Measurements from ENCODE around the gene CBX8. TPM values are rescaled to one million over a fixed set of nuclear protein-coding genes. Genes with fewer than 3 reads are reported as not detected.

Gene CBX8
- total and polyA plus RNA-seq, 2 of the 13 experiments (the other 11 are each of a cell fraction or from before 2014, with no cell fraction given): 0.34 to 12.6 TPM

DNA sequence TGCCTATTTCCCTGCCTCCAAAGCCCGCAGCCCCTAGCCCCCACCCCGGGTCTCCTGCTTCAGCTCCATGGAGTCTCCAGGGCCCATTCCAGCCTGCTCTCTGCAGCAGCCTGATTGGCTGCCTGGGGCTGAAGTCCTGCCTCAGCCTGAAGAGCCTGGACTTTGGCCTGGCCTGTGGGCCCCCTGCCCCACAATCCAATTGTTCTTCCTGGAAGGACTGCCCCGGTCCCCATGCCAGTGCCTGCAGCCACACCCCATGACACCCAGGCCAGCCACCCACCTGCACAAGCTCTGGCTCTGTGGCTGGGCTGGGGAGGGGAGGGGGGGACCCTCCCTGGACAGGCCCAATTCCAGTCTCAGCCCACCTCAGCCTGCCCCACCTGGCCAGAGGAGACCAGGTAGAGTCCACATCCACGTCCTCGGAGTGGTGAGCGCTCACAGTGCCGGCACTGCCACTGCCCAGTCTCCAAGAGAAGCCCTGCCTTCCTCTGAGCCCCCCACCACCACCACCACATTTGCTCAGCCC, 53.9 kb downstream of the CBX8 start (continued):
- TF ChIP-seq ZNF737 (CRISPR knock-in tag; IDR thresholded peaks at IDR 0.05; ENCODE audit: borderline replicate concordance) (no peak), ZNF557 (CRISPR knock-in tag; IDR thresholded peaks at IDR 0.05) (no peak), NR0B2 (CRISPR knock-in tag; IDR thresholded peaks at IDR 0.05) (no peak), ISL2 (CRISPR knock-in tag; IDR thresholded peaks at IDR 0.05) (peak; percentile 66), FOXK2 (IDR thresholded peaks at IDR 0.05) (no peak), ZNF121 (CRISPR knock-in tag; IDR thresholded peaks at IDR 0.05) (no peak), ZNF678 (CRISPR knock-in tag; IDR thresholded peaks at IDR 0.05) (no peak), TBP (CRISPR knock-in tag; IDR thresholded peaks at IDR 0.05) (no peak), ZNF841 (CRISPR knock-in tag; IDR thresholded peaks at IDR 0.05; ENCODE audit: borderline replicate concordance) (no peak), ZNF607 (CRISPR knock-in tag; IDR thresholded peaks at IDR 0.05; ENCODE audit: borderline replicate concordance) (no peak; the same call in 1 of the 2 replicates), SSRP1 (CRISPR knock-in tag; IDR thresholded peaks at IDR 0.05) (peak; percentile 89), ZNF280B (CRISPR knock-in tag; IDR thresholded peaks at IDR 0.05; ENCODE audit: borderline replicate concordance) (peak; percentile 81; the same call in 1 of the 2 replicates), DZIP1 (CRISPR knock-in tag; IDR thresholded peaks at IDR 0.05) (no peak), RORA (CRISPR knock-in tag; IDR thresholded peaks at IDR 0.05) (no peak), HMG20A (CRISPR knock-in tag; IDR thresholded peaks at IDR 0.05; ENCODE audit: borderline replicate concordance) (peak; percentile 69; the same call in 1 of the 2 replicates), RFX3 (CRISPR knock-in tag; IDR thresholded peaks at IDR 0.05) (no peak), ZSCAN5A (CRISPR knock-in tag; IDR thresholded peaks at IDR 0.05; ENCODE audit: borderline replicate concordance) (no peak), ZNF567 (CRISPR knock-in tag; IDR thresholded peaks at IDR 0.05; ENCODE audit: borderline replicate concordance) (no peak)
- TF ChIP-seq, protein P1, sequence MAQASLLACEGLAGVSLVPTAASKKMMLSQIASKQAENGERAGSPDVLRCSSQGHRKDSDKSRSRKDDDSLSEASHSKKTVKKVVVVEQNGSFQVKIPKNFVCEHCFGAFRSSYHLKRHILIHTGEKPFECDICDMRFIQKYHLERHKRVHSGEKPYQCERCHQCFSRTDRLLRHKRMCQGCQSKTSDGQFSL (CRISPR knock-in tag; IDR thresholded peaks at IDR 0.05): no peak
- TF ChIP-seq, protein P2, sequence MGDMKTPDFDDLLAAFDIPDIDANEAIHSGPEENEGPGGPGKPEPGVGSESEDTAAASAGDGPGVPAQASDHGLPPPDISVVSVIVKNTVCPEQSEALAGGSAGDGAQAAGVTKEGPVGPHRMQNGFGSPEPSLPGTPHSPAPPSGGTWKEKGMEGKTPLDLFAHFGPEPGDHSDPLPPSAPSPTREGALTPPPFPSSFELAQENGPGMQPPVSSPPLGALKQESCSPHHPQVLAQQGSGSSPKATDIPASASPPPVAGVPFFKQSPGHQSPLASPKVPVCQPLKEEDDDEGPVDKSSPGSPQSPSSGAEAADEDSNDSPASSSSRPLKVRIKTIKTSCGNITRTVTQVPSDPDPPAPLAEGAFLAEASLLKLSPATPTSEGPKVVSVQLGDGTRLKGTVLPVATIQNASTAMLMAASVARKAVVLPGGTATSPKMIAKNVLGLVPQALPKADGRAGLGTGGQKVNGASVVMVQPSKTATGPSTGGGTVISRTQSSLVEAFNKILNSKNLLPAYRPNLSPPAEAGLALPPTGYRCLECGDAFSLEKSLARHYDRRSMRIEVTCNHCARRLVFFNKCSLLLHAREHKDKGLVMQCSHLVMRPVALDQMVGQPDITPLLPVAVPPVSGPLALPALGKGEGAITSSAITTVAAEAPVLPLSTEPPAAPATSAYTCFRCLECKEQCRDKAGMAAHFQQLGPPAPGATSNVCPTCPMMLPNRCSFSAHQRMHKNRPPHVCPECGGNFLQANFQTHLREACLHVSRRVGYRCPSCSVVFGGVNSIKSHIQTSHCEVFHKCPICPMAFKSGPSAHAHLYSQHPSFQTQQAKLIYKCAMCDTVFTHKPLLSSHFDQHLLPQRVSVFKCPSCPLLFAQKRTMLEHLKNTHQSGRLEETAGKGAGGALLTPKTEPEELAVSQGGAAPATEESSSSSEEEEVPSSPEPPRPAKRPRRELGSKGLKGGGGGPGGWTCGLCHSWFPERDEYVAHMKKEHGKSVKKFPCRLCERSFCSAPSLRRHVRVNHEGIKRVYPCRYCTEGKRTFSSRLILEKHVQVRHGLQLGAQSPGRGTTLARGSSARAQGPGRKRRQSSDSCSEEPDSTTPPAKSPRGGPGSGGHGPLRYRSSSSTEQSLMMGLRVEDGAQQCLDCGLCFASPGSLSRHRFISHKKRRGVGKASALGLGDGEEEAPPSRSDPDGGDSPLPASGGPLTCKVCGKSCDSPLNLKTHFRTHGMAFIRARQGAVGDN (CRISPR knock-in tag; IDR thresholded peaks at IDR 0.05): peak; percentile 95

Data from HepG2 (cell line).